ENCODE measurements around the gene ADORA2B. TPM values are rescaled to one million over a fixed set of nuclear protein-coding genes. Genes with fewer than 3 reads are reported as not detected.
"Not testable (repeated sequence)": the region's sequence is repeated elsewhere in the genome, so short reads cannot be mapped to it uniquely, and the experiment has no call there.

The ADORA2B gene
- total RNA-seq, 6 experiments from 2014 or later: 0.91 to 1.2 (median 1.0) TPM

- Mint-ChIP-seq H3K4me3 (no peak overlapping the region), H3K9me3 (no peaks in the 10 kb centered on the region), H3K4me1 (ENCODE audit: low read depth) (no peaks in the 10 kb centered on the region), H3K27ac (no peak overlapping the region), H3K27me3 (ENCODE audit: insufficient read depth) (peaks cover 25% of the 10 kb centered on the region), H3K36me3 (ENCODE audit: low read depth) (no peaks in the 10 kb centered on the region)
- DNase-seq: no peak
- no peak for TF ChIP-seq CTCF (IDR thresholded peaks at IDR 0.05)
These were observed 37.6 kb upstream of the ADORA2B start for GRCh38 chr17:15907290-15907689.

- H3K27ac Mint-ChIP-seq: no peak overlapping the region
- DNase-seq: no peak
- no peaks in the 10 kb centered on the region for H3K9me3 Mint-ChIP-seq
- H3K4me1 Mint-ChIP-seq (ENCODE audit: low read depth): no peaks in the 10 kb centered on the region
- H3K27me3 Mint-ChIP-seq (ENCODE audit: insufficient read depth): peaks cover 27% of the 10 kb centered on the region
- no peaks in the 10 kb centered on the region for H3K36me3 Mint-ChIP-seq (ENCODE audit: low read depth)
- no peak overlapping the region for H3K4me3 Mint-ChIP-seq
- TF ChIP-seq CTCF (IDR thresholded peaks at IDR 0.05): no peak
These were observed 36.6 kb upstream of the ADORA2B start for GRCh38 chr17:15908378-15908777.

- peaks cover 27% of the 10 kb centered on the region for H3K27me3 Mint-ChIP-seq (ENCODE audit: insufficient read depth)
- H3K27ac Mint-ChIP-seq: no peak overlapping the region
- TF ChIP-seq CTCF (IDR thresholded peaks at IDR 0.05): no peak
- peaks cover under 1% of the 10 kb centered on the region; the same call in 1 of the 2 replicates for H3K4me1 Mint-ChIP-seq (ENCODE audit: low read depth)
- H3K9me3 Mint-ChIP-seq: no peaks in the 10 kb centered on the region
- DNase-seq: no peak
- H3K4me3 Mint-ChIP-seq: no peak overlapping the region
- no peaks in the 10 kb centered on the region for H3K36me3 Mint-ChIP-seq (ENCODE audit: low read depth)
These were observed 35.4 kb upstream of the ADORA2B start for GRCh38 chr17:15909481-15909991.

- no peak for DNase-seq
- Mint-ChIP-seq H3K27ac (no peak overlapping the region), H3K27me3 (ENCODE audit: insufficient read depth) (peaks cover 27% of the 10 kb centered on the region), H3K9me3 (no peaks in the 10 kb centered on the region), H3K4me3 (no peak overlapping the region), H3K36me3 (ENCODE audit: low read depth) (peaks cover 6% of the 10 kb centered on the region; the same call in 1 of the 2 replicates), H3K4me1 (ENCODE audit: low read depth) (peaks cover 9% of the 10 kb centered on the region)
- no peak for TF ChIP-seq CTCF (IDR thresholded peaks at IDR 0.05)
These were observed 34.1 kb upstream of the ADORA2B start for GRCh38 chr17:15910791-15911190.

GRCh38 chr17:15911701-15912100 lies 33.2 kb upstream of the ADORA2B start:
- H3K9me3 Mint-ChIP-seq; H3K27ac Mint-ChIP-seq; H3K36me3 Mint-ChIP-seq (ENCODE audit: low read depth); DNase-seq; H3K4me3 Mint-ChIP-seq; H3K4me1 Mint-ChIP-seq (ENCODE audit: low read depth): not testable (repeated sequence)
- H3K27me3 Mint-ChIP-seq (ENCODE audit: insufficient read depth): peaks cover 33% of the 10 kb centered on the region

- Mint-ChIP-seq H3K4me1 (ENCODE audit: low read depth) (peaks cover 9% of the 10 kb centered on the region), H3K4me3 (no peak overlapping the region), H3K27me3 (ENCODE audit: insufficient read depth) (peaks cover 33% of the 10 kb centered on the region)
These were observed 32.4 kb upstream of the ADORA2B start for GRCh38 chr17:15912416-15912955.

More at GRCh38 chr17:15912416-15912955, 32.4 kb upstream of the ADORA2B start:
- H3K27ac Mint-ChIP-seq: no peak overlapping the region
- TF ChIP-seq CTCF (IDR thresholded peaks at IDR 0.05): no peak
- peaks cover 6% of the 10 kb centered on the region; the same call in 1 of the 2 replicates for H3K36me3 Mint-ChIP-seq (ENCODE audit: low read depth)
- H3K9me3 Mint-ChIP-seq: no peaks in the 10 kb centered on the region
- DNase-seq: no peak

Measured in HFFc6 (cell line).